ENCODE results near the gene C1orf53.
"Not testable (repeated sequence)": the region's sequence is repeated elsewhere in the genome, so short reads cannot be mapped to it uniquely, and the experiment has no call there.

The C1orf53 gene

DNA sequence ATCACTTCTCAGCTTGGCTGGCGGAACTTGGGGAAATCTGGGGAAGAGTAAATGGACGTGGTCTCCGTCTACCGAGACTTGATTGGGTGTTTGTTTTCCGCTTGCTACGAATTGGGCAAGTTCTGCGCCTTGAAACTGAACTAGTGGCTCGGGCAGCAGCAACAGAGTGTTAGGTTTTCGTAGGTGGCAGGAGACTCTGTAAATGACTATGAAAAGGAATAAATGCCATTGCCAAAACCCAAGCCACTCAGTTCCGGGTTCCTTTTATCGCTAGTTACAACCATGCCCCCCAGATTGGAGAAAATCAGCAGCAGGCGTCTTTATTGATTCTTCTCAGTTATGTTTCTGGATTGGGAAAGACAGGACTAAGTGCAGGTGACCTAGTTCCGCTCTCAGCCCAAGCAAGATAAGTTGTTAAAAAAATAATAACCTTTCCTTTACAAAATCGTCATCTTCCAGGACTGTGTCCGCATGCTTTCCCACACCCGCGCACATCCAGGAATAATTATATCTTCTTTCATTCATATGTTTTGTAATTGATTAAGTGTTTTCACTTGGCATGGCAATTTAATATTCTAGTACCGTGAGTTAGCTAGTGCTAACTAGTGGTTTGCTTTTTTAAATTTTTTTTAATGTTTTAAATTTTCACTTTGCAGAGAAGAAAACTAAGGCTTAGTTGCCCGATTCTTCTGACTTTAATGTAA lies 18.1 kb downstream of the C1orf53 start:
- no peak for DNase-seq (ENCODE audit: low read depth in 2 of 2)

DNA sequence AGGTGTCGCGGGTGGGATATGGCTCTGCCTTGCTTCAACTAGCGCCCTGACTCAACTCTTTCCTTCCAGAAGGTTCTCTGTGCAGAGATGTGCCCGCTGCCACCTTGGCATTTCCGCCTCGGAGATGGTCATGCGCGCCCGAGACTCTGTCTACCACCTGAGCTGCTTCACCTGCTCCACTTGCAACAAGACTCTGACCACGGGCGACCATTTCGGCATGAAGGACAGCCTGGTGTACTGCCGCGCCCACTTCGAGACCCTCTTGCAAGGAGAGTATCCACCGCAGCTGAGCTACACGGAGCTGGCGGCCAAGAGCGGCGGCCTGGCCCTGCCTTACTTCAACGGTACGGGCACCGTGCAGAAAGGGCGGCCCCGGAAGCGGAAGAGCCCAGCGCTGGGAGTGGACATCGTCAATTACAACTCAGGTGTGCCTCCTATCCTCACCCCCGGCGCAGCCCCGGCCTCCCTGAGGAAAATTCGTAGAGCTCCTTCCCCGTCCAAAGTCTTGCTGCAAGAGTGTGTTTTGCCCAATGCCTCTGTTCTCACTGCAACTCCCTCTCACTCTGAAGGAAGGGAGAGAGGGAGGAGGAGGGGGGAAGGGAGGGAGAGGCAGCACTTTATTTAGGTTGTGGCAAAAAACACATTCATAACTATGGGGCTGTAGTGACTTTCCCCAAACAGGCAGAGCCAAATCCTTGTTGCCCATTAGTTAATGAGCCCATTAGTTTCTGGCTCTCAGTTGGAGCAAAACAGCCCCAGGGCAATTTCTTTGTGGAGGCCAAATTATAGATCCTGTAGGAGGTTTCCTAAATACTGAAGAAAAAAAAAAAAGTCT lies 19.0 kb downstream of the C1orf53 start:
- no peak for DNase-seq (ENCODE audit: low read depth in 2 of 2)

DNA sequence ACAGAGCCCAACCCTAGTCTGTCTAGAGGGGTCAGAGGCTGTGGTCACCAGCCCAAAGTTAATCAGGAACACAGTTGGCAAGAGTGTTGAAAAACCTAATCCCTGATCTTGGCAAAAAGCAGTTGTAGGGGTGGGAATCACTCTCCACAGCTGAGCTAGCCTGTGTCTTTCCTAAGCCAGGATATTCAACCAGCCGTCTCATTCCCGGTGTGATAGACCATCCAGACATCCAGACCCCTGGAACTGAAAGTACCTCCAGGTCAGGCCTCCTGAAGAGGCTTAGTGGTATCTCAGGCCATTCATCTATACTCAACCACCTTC lies 19.6 kb downstream of the C1orf53 start:
- DNase-seq (ENCODE audit: low read depth in 2 of 2), result no peak

DNA sequence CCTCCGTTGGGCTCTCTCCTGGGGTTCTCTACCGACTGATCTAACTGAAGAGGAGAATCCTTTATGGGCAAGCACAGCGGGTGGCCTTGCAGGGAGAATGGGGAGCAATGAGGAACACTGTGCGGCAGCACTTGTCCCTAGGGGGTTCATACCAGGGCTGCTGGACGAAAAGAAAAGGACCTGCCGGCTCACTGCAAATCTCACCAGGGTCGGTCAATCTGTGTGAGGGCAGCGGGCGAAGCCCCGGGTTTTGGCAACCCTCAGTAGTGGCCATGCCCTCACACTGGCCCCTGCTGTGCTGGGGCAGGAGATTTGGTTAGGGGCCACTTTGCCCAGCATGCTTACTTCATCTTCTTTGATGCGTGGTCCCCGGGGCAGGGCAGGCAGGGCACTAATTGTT lies 20.6 kb downstream of the C1orf53 start:
- DNase-seq (ENCODE audit: low read depth in 2 of 2), result no peak

DNA sequence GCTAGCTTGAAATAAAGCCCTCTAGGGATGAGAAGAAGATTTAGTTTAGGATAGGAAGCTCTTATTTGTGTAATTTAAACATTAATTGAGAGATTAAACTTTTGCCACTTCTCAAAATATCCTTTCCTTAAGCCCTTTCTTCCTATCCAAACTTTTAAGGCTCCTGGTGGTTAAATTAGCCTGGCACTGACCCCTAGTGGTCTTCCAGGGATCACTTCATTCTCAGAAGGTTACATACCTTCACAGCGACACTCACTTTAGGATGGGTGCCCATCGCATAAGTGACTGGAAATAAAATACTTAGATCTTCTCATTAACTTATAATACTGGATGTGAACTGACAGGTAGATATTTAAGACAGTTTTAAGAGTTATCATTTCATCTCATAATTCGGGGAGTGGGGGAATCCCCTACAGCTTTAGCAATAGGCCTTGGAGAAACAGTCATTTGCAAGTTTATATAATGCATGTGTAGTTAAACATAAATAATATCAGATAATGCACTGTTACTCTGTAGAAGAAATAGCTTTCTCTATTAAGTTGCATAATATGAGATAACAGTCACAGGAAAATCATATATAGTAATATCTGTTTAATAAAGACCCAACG lies 22.2 kb downstream of the C1orf53 start:
- no peak for DNase-seq (ENCODE audit: low read depth in 2 of 2)

DNA sequence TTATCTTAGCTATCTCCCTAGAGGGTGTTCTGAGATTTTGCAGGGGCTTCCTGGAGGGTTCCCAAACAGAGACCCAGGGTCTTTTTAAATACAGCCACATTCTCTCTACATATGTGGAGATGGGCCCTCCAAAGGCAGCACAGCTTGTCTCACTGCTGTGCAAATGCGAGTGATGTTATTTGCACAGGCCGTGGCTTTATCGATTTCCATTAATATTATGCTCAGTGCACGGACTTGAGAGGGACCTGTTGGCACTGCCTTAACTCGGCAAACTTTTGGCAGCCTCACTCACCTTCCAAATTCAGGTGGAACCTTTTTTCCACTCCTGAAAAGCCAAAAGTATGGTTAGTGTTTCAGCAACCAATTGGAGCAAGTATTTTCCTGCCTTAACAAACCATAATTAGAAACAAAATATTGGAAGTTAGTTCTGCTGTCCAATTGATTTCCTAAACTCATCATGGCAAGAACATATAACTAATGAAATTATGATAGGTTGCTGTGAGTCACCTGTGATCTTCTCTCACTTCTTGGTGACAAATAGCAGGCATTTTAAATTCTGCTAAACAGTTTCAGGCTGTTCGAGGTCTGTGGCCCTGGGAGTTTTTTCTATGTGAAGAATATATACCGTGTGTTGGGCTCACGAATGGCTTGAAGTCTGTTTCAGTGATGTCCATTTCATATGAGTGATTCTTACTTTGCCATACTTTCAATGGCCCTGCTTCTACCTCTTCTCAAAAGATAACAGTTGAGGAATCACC lies 25.7 kb downstream of the C1orf53 start:
- no peak for DNase-seq (ENCODE audit: low read depth in 2 of 2)

DNA sequence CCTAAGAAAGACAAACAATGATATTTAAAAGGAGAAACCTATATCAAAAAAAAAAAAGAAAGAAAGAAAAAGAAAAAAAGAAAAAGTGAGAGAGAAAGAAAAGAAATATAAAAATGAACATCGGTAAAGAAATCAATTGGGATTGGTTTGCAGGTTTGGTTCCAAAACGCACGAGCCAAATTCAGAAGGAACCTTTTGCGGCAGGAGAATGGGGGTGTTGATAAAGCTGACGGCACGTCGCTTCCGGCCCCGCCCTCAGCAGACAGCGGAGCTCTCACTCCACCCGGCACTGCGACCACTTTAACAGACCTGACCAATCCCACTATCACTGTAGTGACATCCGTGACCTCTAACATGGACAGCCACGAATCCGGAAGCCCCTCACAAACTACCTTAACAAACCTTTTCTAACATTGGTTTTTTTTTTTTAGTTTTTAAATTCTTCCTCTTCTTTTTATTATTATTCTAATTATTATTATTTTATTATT lies 26.5 kb downstream of the C1orf53 start:
- DNase-seq (ENCODE audit: low read depth in 2 of 2), result no peak

DNA sequence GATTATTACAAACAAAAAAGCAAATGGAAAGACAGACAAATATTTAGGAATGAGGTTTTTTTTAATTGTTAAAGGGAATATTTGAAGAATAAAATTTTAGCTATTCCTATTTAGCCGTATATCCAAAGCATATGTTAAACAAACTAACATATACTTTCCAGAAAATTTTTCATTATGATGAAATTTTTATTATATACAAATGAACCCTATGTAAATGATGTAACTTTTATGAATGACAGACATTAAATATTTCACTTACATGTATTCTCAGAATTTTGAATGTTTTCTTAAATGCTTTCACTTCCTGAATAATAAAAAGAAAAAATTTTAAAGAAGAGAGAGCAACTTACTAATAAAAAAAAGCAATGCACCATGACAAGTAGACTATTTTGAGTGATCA lies 30.6 kb downstream of the C1orf53 start:
- no peak for DNase-seq (ENCODE audit: low read depth in 2 of 2)

DNA sequence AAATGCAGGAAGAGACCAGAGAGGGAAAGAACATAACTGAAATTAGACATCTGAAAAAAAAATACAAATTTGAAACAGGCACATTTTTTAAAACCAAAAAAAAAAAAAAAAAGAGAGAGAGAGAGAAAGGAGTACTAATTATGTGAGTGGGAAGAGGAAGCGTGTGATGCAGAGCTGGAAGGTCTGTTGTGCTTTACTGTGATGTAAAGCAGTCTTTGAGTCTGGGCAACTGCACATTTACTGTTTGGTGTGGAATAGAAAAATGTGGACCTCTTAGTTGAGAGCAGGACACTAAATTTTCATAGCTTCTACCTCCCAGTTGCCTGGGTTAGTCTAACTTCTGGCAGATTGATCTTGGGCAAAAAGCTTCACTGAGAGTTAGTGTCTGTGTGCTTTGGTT lies 31.2 kb downstream of the C1orf53 start:
- DNase-seq (ENCODE audit: low read depth in 2 of 2), result no peak

DNA sequence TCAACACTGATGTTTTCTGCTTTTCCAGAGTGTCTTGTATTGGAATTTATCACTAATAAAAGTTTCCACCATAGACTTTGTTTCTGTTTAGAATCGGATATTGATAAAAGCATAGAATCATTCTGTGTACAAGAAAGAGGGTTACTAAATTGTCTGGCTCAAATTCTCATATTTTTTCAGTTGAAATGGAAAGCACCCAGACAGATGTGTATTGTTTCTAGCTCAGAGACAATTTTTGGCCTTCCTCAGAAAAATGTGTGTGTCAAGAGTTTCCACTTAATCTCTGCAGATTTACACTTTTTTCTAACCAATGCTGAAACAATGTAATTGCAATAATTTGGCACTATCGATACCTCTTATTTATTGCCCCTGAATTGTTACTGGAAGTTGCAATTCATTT lies 35.0 kb downstream of the C1orf53 start:
- no peak for DNase-seq (ENCODE audit: low read depth in 2 of 2)

DNA sequence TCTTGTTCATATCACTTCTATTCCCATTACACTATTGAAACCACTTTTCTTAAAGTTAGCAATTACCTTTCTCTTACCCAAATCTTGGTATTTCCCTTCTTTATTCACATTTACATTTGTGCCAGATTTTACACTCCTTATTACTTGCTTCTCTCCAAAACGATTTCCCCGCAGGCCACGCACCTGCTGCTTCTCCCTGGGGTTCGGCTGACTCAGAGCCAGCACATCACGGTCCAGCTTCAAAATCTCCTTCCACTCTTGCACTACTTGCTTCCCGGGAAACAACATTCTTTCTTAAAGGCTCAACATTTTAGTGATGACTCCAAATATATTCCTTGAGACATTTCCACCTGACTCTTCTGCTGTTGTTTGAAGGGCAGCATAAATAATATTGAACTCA lies 35.5 kb downstream of the C1orf53 start:
- DNase-seq (ENCODE audit: low read depth in 2 of 2), result no peak

DNA sequence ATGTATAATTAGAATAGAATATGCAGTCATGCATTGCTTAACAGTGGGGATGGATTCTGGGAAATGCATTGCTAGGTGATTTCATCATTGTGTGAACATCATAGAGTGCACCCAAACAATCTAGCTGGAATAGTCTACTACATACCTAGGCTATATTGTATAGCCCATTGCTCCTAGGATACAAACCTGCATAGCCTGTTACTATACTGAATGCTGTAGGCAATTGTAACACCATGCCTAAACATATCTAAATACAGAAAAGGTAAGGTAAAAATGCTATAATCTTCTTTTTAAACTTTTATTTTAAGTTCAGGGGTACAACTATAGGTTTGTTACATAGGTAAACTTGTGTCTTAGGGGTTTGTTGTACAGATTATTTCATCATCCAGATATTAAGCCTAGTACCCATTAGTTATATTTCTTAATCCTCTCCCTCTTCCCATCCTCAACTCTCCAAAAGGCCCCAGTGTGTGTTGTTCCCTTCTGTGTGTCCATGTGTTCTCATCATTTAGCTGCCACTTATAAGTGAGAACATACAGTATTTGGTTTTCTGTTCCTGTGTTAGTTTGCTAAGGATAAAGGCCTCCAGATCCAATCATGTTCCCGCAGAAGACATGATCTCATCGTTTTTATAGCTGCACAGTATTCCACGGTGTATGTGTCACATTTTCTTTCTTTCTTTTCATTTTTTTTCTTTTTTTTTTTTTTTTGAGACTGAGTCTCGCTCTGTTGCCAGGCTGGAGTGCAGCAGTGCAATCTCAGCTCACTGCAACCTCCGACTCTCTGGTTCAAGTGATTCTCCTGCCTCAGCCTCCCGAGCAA lies 36.9 kb downstream of the C1orf53 start:
- DNase-seq (ENCODE audit: low read depth in 2 of 2), result not testable (repeated sequence)

DNA sequence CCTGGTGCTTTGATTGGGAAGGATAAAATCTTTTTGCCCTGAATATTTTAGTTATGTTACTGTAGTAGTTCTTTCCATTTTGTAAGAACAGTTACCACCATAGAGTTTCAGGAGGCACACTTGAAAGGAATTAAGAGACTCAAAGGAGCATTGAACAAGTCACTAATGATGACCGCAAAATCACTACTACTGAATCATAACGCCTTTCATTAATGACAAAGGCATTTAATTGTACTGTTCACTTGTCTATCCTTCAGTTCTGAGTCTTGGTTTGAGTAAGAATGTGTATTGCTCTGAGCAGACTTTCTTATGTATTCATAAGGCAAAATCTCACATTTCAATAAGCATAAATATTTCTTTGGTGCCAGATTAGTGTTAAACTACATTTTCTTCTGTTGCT lies 39.6 kb downstream of the C1orf53 start:
- DNase-seq (ENCODE audit: low read depth in 2 of 2), result no peak

DNA sequence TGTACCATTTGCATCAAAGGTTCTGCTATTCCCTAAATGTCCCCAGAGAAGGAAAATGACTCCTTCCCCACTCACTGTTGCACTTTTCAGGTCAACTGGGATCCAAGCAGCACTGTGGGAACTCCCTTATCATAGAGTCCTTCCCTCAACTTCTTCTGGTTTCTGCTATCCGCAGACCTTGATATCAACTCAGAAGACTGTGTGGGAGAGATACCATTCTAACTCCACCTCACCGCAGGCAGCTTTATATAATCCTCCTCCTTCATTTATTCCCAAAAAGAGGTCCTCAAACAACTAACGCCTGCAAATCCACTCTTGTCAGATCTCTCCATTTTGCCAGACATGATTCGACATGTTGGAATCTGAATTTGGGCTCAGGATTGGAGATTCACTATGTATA lies 42.1 kb downstream of the C1orf53 start:
- no peak for DNase-seq (ENCODE audit: low read depth in 2 of 2)

DNA sequence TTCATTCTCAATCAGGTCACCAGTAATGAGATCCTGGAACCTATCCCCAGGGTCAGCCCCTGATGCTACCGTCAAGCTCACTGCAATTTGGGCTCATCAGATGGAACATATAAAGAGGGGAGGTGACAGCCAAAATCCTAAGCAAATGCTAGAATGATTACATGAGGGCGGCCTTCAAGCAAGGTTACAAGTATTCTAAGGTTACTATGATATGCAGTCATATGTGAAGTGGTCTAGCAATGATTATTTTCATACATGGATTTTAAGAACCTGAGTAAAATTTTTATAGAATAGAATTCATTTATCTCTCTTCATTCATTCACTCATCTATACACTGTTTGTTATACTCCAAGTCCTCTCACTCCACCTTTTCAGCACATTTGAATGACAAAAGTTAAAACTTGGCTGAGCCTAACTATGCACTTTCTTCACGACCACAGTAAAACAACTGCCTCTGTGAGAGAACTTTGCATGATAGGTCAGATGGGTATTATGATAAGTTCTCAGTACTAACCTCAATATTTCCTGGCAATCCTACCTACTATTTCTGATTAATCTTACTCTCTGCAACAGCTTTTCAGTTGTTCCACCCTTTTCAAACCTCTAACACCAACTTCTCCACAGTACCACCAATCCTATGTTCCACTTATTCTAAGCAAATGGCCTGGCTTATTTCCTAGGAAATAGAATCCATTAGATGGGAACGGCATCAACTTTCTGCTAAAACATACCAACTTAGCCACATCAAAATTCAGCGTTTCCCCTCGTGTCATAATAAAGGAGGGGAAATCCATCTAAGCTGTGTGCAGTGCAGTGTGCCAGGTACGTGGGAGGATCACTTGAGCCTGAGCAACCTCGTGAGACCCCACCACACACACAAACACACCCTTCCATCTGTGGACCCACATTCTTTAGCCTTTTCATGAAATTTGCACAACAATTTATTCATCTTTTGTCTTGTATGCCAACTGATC lies 46.8 kb downstream of the C1orf53 start:
- peak in 1 of 2 donors; percentile 18 for DNase-seq (ENCODE audit: low read depth in 2 of 2)

DNA sequence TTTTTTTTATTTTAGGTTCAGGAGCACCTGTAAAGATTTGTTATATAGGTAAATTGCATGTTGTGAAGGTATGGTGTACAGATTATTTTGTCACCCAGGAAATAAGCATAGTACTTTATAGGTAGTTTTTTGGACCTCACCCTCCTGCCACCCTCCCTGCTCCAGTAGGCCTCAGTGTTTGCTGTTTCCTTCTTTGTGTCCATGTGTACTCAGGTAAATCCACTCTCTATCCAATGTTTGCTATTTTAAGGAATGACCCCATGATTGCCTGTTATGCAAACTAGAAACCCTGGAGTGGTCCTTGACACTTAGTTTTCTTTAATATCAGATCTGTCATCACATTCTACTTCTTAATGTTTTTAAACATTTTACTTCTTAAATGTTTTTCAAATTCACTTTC lies 48.7 kb downstream of the C1orf53 start:
- DNase-seq (ENCODE audit: low read depth in 2 of 2), result no peak

DNA sequence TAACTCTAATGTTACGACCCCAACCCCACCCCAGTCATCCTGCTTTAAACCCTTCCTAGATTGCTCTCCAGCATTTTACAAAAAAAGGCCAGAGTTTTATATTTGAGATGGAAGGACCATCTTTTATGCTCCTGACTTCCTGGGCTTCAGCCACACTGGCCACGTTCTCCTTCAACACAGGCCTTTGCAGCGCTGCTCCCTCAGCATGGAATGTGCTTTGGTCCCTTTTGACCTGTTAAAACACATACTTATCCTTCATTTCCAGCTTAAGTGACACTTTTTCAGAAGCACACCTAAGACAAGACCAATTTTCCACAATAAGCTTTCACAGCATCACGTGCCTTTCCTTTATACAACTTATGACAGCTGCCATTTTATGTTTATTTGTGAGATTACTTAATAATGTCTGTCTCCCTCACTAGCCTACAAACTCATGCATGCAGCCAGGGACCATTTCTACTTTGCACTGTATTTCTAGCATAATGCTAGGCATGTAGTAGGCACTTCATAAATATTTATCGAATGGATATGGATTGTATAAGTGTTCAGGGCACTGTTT lies 49.3 kb downstream of the C1orf53 start:
- DNase-seq (ENCODE audit: low read depth in 2 of 2), result no peak

DNA sequence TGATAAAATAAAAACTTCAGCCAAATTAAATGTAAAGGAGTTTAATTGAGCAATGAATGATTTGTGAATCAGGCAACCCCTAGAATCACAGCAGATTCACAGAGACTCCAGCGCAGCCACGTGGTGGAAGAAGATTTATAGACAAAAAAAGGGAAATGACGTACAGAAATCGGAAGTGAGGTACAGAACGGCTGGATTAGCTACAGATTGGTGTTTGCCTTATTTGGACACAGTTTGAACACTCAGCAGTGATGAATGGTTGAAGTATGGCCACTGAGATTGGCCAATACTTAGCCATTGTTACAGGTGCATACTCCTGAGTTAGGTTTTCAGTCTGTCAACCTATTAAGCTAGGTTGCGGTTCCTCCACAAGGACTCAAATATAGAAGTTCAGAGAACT lies 51.0 kb downstream of the C1orf53 start:
- not testable (repeated sequence) for DNase-seq (ENCODE audit: low read depth in 2 of 2)

DNA sequence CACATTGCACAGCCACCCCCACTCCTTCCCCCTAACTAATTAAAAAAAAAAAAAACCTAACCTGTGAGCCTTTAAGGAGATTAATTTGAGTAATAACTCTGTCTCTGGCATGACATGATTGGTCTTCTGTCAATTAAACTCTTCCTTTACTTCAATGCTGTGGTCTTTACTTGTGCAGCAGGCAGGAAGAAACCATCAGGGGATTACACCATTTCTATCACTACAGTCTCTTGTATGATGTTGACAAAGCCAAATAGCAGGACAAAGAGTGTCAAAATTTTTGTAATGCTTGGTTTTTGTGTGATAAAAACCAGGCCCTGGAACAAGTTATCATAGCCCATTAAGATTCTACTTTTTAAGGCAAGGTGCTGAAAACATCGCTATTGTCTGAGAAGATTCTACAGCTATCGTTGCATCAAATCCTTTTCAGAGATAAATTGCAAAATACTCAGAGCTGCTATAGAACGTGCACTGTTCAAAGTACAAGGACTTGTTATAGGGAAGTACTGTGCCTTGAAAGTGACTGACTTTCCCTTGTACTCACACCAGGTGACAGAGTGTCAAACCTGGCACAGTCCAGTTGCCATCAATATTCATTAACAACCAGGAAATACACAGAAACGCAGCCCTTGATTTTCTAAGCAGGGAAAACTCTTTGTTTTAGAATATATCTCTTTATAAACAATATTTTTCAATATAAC lies 52.4 kb downstream of the C1orf53 start:
- DNase-seq (ENCODE audit: low read depth in 2 of 2), result no peak

Measured in stimulated activated CD8-positive, alpha-beta memory T cell treated with anti-CD3 and anti-CD28 coated beads, Interleukin-15, amount 100 ng/mL, for 4 hours (primary cell).